G401 (cell line): ENCODE data around the gene AGPS. TPM values are rescaled to one million over a fixed set of nuclear protein-coding genes. Genes with fewer than 3 reads are reported as not detected.
A peak's percentile ranks its signal among the peaks of the same experiment; 100 is the strongest.
"Not testable (repeated sequence)": the region's sequence is repeated elsewhere in the genome, so short reads cannot be mapped to it uniquely, and the experiment has no call there.

Experiments
- DNase-seq: peaks from one replicate; pipeline ENCODE4 v3.0.0-alpha.2; 2015; ENCODE audit warnings: low spot score
- in situ Hi-C: cut with HindIII; loops from 2 replicates; pipeline ENCODE4 v1.10.0; 2016; ENCODE audit warnings: low sequenced_read_pairs, mixed read lengths
- total RNA-seq: library from RNA; depleted of rRNA; stranded (reverse); fragments of >200 nt; shearing (Covaris generic); gene quantifications from 2 replicates; pipeline ENCODE4 v1.2.3, GENCODE V29; 2014

Gene AGPS
- total RNA-seq, 1 experiment from 2014 or later: 139 TPM

- in situ Hi-C loops: no loop called here
- no peak for DNase-seq
Observed at GRCh38 chr2:177541258-177541991, 148.9 kb downstream of the AGPS start.

GRCh38 chr2:177542396-177542795, 149.8 kb downstream of the AGPS start:
- in situ Hi-C loops: no loop called here
- DNase-seq: no peak

- in situ Hi-C loops: no loop called here
- DNase-seq: no peak
Observed at GRCh38 chr2:177543007-177543760, 150.6 kb downstream of the AGPS start.

GRCh38 chr2:177545143-177545542, 152.6 kb downstream of the AGPS start:
- in situ Hi-C loops: no loop called here
- no peak for DNase-seq

- DNase-seq: peak; percentile 48
- in situ Hi-C loops: no loop called here
Observed at GRCh38 chr2:177545981-177546585, 153.5 kb downstream of the AGPS start.

- peak; percentile 16 for DNase-seq
- in situ Hi-C loops: no loop called here
Observed at GRCh38 chr2:177547122-177547521, 154.5 kb downstream of the AGPS start.

- no peak for DNase-seq
- in situ Hi-C loops: no loop called here
Observed at GRCh38 chr2:177547772-177548171, 155.2 kb downstream of the AGPS start.

GRCh38 chr2:177548636-177549035, 156.1 kb downstream of the AGPS start:
- in situ Hi-C loops: no loop called here

GRCh38 chr2:177549171-177549570, 156.6 kb downstream of the AGPS start:
- no peak for DNase-seq
- in situ Hi-C loops: no loop called here

More at GRCh38 chr2:177548636-177549035, 156.1 kb downstream of the AGPS start:
- DNase-seq: no peak

GRCh38 chr2:177550264-177551200, 158.0 kb downstream of the AGPS start:
- in situ Hi-C loops: no loop called here
- DNase-seq: no peak

- DNase-seq, in situ Hi-C loops: not testable (repeated sequence)
Observed at GRCh38 chr2:177551360-177551759, 158.8 kb downstream of the AGPS start.

- peak; percentile 32 for DNase-seq
- in situ Hi-C loops: no loop called here
Observed at GRCh38 chr2:177551989-177552421, 159.4 kb downstream of the AGPS start.

GRCh38 chr2:177552422-177553175, 160.0 kb downstream of the AGPS start:
- in situ Hi-C loops: no loop called here
- DNase-seq: peak; percentile 87

GRCh38 chr2:177553176-177553884, 160.8 kb downstream of the AGPS start:
- in situ Hi-C loops: no loop called here
- DNase-seq: no peak

GRCh38 chr2:177554365-177554764, 161.8 kb downstream of the AGPS start:
- DNase-seq: no peak
- in situ Hi-C loops: no loop called here

- DNase-seq: no peak
- in situ Hi-C loops: no loop called here
Observed at GRCh38 chr2:177556153-177556552, 163.6 kb downstream of the AGPS start.

GRCh38 chr2:177557794-177558193, 165.2 kb downstream of the AGPS start:
- in situ Hi-C loops: no loop called here
- DNase-seq: no peak

GRCh38 chr2:177559638-177560037, 167.1 kb downstream of the AGPS start:
- in situ Hi-C loops: no loop called here
- DNase-seq: no peak
